ENCODE results near the gene SPOP. TPM values are rescaled to one million over a fixed set of nuclear protein-coding genes. Genes with fewer than 3 reads are reported as not detected.
"Not testable (repeated sequence)": the region's sequence is repeated elsewhere in the genome, so short reads cannot be mapped to it uniquely, and the experiment has no call there.

SPOP gene
- total and polyA plus RNA-seq, 3 experiments from 2014 or later: 74.8 to 101 (median 75.1) TPM

DNA sequence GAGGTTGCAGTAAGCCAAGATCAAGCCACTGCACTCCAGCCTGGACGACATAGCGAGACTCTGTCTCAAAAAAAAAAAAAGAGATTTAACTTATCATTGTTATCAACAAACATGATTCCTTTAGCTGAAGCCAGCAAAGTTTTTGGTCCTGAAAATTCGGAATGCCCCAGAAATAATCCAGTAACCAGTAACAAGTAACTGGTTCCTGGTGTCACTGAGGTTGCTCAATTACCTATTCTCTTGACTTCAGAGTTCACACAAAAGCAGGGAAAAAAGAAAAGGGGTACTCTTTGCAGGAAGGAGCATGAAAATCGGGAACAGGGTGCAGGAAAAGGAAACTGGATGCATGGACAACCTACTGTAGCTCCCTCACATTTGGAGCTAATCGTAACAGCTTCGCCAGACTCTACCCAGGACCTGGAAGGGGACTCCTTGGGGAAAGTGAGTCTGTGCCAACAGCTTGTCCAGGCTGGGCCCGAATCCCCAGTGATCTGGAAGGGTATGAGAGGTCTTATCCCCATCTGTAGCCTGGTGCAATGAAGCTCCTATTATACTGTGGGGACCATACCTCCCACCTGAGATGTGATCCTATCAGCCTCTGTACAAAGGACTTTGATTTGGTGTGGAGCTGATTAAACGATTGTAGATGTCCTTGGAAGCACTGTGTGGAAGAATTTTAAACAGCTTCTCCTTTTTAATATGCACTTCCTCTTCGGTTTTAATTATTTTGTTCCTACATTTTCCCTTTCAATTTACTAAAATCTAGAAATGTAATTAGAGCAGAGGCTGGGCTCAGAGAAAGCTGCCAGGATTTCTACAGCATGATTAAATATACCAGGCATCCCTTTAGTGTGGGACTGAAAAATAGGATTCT, 3.4 kb upstream of the SPOP start:
- POLR2A ChIA-PET: interaction anchor here (0.7 kb wide), 1 partner anchor 11 kb away, joined by 5 read pairs; no protein-coding TSS in a partner anchor
- Mint-ChIP-seq H3K4me1 (peaks cover 18 to 20% (median 19%) of the 10 kb centered on the region in 3 donors), H3K9me3 (peaks cover 0 to 5% (median 2%) of the 10 kb centered on the region in 5 donors), H3K36me3 (peaks cover 0 to 9% (median 0%) of the 10 kb centered on the region in 3 donors), H3K27me3 (peaks cover 0 to 10% of the 10 kb centered on the region in 2 donors), H3K4me3 (no peak overlapping the region), H3K27ac (no peak overlapping the region)
- Histone ChIP-seq H3K27ac (ENCODE audit: low read depth, low read length) (no peak overlapping the region), H3K36me3 (ENCODE audit: insufficient read depth, low read length) (no peaks in the 10 kb centered on the region), H3K4me1 (ENCODE audit: insufficient read depth, low read length) (peaks cover 13% of the 10 kb centered on the region), H3K4me3 (ENCODE audit: low read length) (no peak overlapping the region), H3K9me3 (ENCODE audit: low read length) (no peaks in the 10 kb centered on the region), H3K27me3 (ENCODE audit: insufficient read depth, low read length, poor library complexity, severe bottlenecking) (no peaks in the 10 kb centered on the region)
- DNase-seq: no peak
- CTCF ChIA-PET: interaction anchor here (1.5 to 2.1 kb wide), 4 partner anchors 9 to 125 kb away, joined by 3 to 11 read pairs (median 4); no protein-coding TSS in a partner anchor

DNA sequence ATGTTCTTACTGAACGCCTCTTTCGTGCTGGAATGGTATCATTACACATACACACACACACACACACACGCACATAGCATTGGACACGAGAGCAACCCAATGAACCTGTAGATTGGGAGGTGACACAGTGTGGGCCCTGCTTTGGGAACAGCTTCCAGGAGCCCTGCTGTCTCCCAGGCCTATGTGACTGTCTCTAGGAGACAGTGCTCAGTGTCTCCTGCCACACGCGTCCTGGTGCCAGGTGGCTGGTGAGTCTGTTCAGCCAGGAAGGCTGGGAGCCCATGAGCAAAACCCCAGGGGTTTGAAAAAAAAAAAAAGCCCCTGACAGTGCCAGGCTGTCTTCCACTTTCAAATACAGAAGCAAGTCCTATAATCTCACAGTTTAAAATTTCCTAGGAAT, 2.4 kb upstream of the SPOP start:
- no peak overlapping the region for H3K4me3 ChIP-seq (ENCODE audit: low read length)
- POLR2A ChIA-PET: interaction anchor here (1.0 kb wide), 1 partner anchor 16 kb away, joined by 4 read pairs; no protein-coding TSS in a partner anchor
- H3K27me3 Mint-ChIP-seq: peaks cover 0 to 10% of the 10 kb centered on the region in 2 donors

DNA sequence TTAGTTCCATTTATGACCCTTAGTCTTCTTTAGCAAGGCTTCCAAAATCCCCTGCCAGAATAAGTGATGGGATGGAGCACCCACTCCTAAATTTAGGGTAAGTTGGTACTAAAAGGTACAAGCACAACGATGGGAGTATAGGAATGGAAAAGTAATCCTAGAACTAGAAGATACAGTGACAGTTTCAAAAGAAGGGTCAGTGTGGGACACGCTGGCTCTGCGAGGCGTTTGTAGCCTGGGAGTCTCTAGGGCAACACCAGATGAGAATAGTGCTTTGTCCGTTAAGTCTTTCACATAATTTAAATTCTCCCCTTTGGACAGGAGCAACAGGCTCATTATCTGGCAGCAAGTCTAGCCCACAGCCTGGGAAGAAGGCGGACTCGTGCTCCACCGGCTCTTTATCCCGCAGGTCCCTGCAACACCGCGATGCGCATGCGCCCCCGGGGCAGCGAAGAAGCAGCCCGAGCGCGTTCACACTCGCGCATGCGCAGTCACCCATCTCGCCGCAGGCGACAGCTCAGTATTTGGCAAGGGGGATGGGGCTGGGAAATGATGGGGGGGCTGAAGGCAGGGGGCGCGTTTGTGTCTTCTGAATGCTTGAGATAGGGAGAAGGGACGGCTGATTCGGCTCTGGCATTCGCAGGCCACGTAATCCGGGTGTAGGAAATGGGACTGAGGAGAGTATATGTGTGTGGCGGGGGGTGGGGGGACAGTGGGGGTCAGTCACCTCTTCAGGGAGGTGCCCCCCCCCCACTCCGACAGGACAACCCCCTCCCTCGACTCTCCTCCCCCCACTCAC, 564 bp downstream of the SPOP start:
- peak overlapping the region; percentile 90 to 99 (median 98) for H3K27ac Mint-ChIP-seq
- Histone ChIP-seq H3K27me3 (ENCODE audit: insufficient read depth, low read length, poor library complexity, severe bottlenecking) (no peaks in the 10 kb centered on the region), H3K36me3 (ENCODE audit: insufficient read depth, low read length) (no peaks in the 10 kb centered on the region), H3K4me3 (ENCODE audit: low read length) (peak overlapping the region; percentile 87), H3K27ac (ENCODE audit: low read depth, low read length) (peak overlapping the region; percentile 96), H3K9me3 (ENCODE audit: low read length) (no peaks in the 10 kb centered on the region), H3K4me1 (ENCODE audit: insufficient read depth, low read length) (peaks cover 42% of the 10 kb centered on the region)
- ChIA-PET POLR2A (interaction anchor here (0.6 to 1.3 kb wide), 12 partner anchors 10 to 826 kb away, joined by 3 to 8 read pairs (median 4); partner anchors contain the start of genes FAM117A and SLC35B1), CTCF (interaction anchor here (0.6 to 2.0 kb wide), 5 partner anchors 19 to 268 kb away, joined by 3 to 7 read pairs (median 4); partner anchors contain the start of gene SLC35B1)
- H3K4me3 Mint-ChIP-seq: peak overlapping the region; percentile 90 to 98 (median 92)
- peaks cover 0 to 5% (median 2%) of the 10 kb centered on the region in 5 donors for H3K9me3 Mint-ChIP-seq
- DNase-seq: peak; percentile 93 to 99 (median 96)
- peaks cover 0 to 10% of the 10 kb centered on the region in 2 donors for H3K27me3 Mint-ChIP-seq
- peaks cover 47 to 56% (median 56%) of the 10 kb centered on the region in 3 donors for H3K4me1 Mint-ChIP-seq
- H3K36me3 Mint-ChIP-seq: peaks cover 0 to 34% (median 3%) of the 10 kb centered on the region in 3 donors

More for the DNA sequence above, 2.4 kb upstream of the SPOP start:
- no peak for DNase-seq
- CTCF ChIA-PET: interaction anchor here (0.7 to 2.1 kb wide), 3 partner anchors 10 to 109 kb away, joined by 3 to 10 read pairs (median 4); no protein-coding TSS in a partner anchor
- H3K27ac Mint-ChIP-seq: peak overlapping the region in 1 of 8 donors; percentile 26
- Histone ChIP-seq H3K27ac (ENCODE audit: low read depth, low read length) (no peak overlapping the region), H3K27me3 (ENCODE audit: insufficient read depth, low read length, poor library complexity, severe bottlenecking) (no peaks in the 10 kb centered on the region), H3K36me3 (ENCODE audit: insufficient read depth, low read length) (no peaks in the 10 kb centered on the region), H3K9me3 (ENCODE audit: low read length) (no peaks in the 10 kb centered on the region), H3K4me1 (ENCODE audit: insufficient read depth, low read length) (peaks cover 23% of the 10 kb centered on the region)
- H3K4me3 Mint-ChIP-seq: no peak overlapping the region
- H3K4me1 Mint-ChIP-seq: peaks cover 28 to 30% (median 29%) of the 10 kb centered on the region in 3 donors
- H3K9me3 Mint-ChIP-seq: peaks cover 0 to 5% (median 2%) of the 10 kb centered on the region in 5 donors
- peaks cover 0 to 13% (median 0%) of the 10 kb centered on the region in 3 donors for H3K36me3 Mint-ChIP-seq

DNA sequence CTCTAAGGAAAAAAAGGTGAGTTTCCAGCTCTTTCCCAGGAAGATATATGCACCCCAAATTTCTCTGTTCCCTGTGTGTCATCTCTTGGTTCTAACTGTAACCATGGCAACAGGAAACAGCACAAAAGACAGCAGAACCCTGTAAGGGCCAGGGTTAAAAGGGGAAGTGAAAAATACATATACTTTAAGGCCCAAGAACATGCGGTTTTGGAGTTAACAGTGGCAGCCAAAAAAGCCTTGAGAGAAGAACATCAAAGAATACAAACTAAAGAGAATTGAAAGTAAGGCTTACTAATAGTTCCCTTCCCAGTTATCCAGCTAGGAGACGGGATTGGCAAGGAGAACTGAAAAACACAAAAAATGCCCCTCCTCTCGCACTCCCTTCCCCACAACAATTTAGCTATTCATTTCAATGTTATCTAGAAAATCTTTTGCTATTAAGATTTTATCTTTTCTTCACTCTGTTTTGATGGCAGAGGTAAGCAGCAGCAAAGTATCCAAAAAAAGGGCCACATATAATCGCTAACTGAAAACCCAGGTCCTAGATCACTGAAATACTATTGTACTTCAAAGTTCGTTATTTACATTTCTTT, 1.5 kb downstream of the SPOP start:
- Histone ChIP-seq H3K9me3 (ENCODE audit: low read length) (no peaks in the 10 kb centered on the region), H3K27ac (ENCODE audit: low read depth, low read length) (peak overlapping the region; percentile 96), H3K36me3 (ENCODE audit: insufficient read depth, low read length) (no peaks in the 10 kb centered on the region), H3K27me3 (ENCODE audit: insufficient read depth, low read length, poor library complexity, severe bottlenecking) (no peaks in the 10 kb centered on the region), H3K4me1 (ENCODE audit: insufficient read depth, low read length) (peaks cover 47% of the 10 kb centered on the region), H3K4me3 (ENCODE audit: low read length) (peak overlapping the region; percentile 87)
- peak in 3 of 5 donors; percentile 61 to 81 (median 73) for DNase-seq
- Mint-ChIP-seq H3K27ac (peak overlapping the region; percentile 90 to 99 (median 98)), H3K9me3 (peaks cover 0 to 5% (median 2%) of the 10 kb centered on the region in 5 donors), H3K4me1 (peaks cover 51 to 62% (median 62%) of the 10 kb centered on the region in 3 donors), H3K27me3 (peaks cover 0 to 10% of the 10 kb centered on the region in 2 donors), H3K36me3 (peaks cover 0 to 38% (median 5%) of the 10 kb centered on the region in 3 donors), H3K4me3 (peak overlapping the region; percentile 90 to 98 (median 92))
- POLR2A ChIA-PET: no interaction called here
- CTCF ChIA-PET: interaction anchor here (1.3 to 1.5 kb wide), 3 partner anchors 27 to 106 kb away, joined by 3 to 7 read pairs (median 5); no protein-coding TSS in a partner anchor

DNA sequence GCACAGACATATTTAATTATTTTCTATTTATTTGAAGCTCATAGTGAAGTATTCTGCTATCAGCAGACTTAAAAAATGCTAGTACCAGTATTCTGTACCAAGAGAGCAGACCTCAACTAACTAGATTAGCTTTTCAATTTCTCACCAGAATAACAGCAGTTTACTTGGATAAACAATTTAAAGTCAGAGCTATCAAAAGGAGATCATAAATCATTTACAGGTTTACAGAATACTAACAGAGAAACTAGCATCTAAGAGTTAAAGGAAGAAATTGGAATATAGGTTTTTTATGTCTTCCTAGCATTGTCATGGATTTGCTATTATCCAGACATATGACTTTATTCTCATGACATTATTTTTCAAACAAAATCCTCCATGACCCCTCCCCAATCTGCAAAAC, 3.4 kb downstream of the SPOP start:
- Histone ChIP-seq H3K9me3 (ENCODE audit: low read length) (no peaks in the 10 kb centered on the region), H3K27me3 (ENCODE audit: insufficient read depth, low read length, poor library complexity, severe bottlenecking) (no peaks in the 10 kb centered on the region), H3K4me1 (ENCODE audit: insufficient read depth, low read length) (peaks cover 52% of the 10 kb centered on the region), H3K4me3 (ENCODE audit: low read length) (no peak overlapping the region), H3K27ac (ENCODE audit: low read depth, low read length) (no peak overlapping the region), H3K36me3 (ENCODE audit: insufficient read depth, low read length) (no peaks in the 10 kb centered on the region)
- DNase-seq: no peak
- peak overlapping the region in 7 of 8 donors; percentile 78 to 99 (median 98) for H3K27ac Mint-ChIP-seq
- ChIA-PET POLR2A (no interaction called here), CTCF (interaction anchor here (0.7 kb wide), 1 partner anchor 27 kb away, joined by 3 read pairs; no protein-coding TSS in a partner anchor)
- H3K36me3 Mint-ChIP-seq: peaks cover 0 to 51% (median 5%) of the 10 kb centered on the region in 3 donors
- H3K27me3 Mint-ChIP-seq: peaks cover 0 to 10% of the 10 kb centered on the region in 2 donors
- peaks cover 0 to 5% (median 2%) of the 10 kb centered on the region in 5 donors for H3K9me3 Mint-ChIP-seq
- peaks cover 64 to 80% (median 76%) of the 10 kb centered on the region in 3 donors for H3K4me1 Mint-ChIP-seq
- peak overlapping the region in 3 of 7 donors; percentile 10 to 92 (median 47) for H3K4me3 Mint-ChIP-seq

DNA sequence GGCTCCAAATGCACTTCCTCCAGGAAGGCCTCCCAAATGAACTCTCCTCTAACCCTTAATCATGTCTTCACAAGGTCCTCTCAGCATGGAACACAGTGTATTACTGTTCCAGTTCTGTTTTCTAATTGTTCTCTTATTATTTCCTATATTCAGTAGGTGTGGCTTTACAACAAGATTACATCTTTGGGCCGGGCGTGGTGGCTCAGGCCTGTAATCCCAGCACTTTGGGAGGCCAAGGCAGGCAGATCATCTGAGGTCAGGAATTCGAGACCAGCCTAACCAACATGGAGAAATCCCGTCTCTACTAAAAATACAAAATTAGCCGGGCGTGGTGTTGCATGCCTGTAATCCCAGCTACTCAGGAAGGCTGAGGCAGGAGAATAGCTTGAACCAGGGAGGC, 4.2 kb downstream of the SPOP start:
- Mint-ChIP-seq H3K4me1 (peaks cover 64 to 80% (median 76%) of the 10 kb centered on the region in 3 donors), H3K36me3 (peaks cover 0 to 51% (median 5%) of the 10 kb centered on the region in 3 donors), H3K27me3 (peaks cover 0 to 10% of the 10 kb centered on the region in 2 donors), H3K4me3 (peak overlapping the region in 1 of 7 donors; percentile 48), H3K27ac (peak overlapping the region in 7 of 8 donors; percentile 28 to 98 (median 76))
- DNase-seq; POLR2A ChIA-PET; H3K9me3 ChIP-seq (ENCODE audit: low read length); H3K9me3 Mint-ChIP-seq; H3K36me3 ChIP-seq (ENCODE audit: insufficient read depth, low read length); H3K27me3 ChIP-seq (ENCODE audit: insufficient read depth, low read length, poor library complexity, severe bottlenecking); H3K4me3 ChIP-seq (ENCODE audit: low read length); H3K27ac ChIP-seq (ENCODE audit: low read depth, low read length): not testable (repeated sequence)
- CTCF ChIA-PET: interaction anchor here (0.7 kb wide), 1 partner anchor 26 kb away, joined by 3 read pairs; no protein-coding TSS in a partner anchor
- H3K4me1 ChIP-seq (ENCODE audit: insufficient read depth, low read length): peaks cover 52% of the 10 kb centered on the region

DNA sequence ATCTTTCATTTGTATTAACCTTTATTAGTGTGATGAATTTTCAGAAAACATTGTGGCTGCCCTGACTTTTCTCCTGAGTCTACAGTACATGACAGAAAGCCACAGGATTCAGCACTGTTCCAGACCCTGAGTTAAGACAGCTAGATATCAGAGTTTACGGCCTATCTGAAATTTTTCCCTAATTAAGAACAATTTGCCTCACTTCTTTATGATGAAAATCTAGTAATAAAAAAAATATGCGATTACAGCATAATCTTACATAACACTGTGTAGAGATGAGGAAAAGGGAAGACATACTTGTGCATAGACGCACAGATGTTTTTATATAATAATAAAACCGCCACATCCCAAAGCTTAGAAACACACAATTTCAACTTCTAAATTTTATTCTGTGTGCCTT, 7.3 kb downstream of the SPOP start:
- Mint-ChIP-seq H3K9me3 (no peaks in the 10 kb centered on the region), H3K27ac (peak overlapping the region in 4 of 8 donors; percentile 11 to 66 (median 46)), H3K27me3 (no peaks in the 10 kb centered on the region), H3K36me3 (peaks cover 0 to 57% (median 6%) of the 10 kb centered on the region in 3 donors), H3K4me3 (no peak overlapping the region), H3K4me1 (peaks cover 53 to 75% (median 72%) of the 10 kb centered on the region in 3 donors)
- Histone ChIP-seq H3K36me3 (ENCODE audit: insufficient read depth, low read length) (no peaks in the 10 kb centered on the region), H3K9me3 (ENCODE audit: low read length) (no peaks in the 10 kb centered on the region), H3K4me3 (ENCODE audit: low read length) (no peak overlapping the region), H3K27ac (ENCODE audit: low read depth, low read length) (no peak overlapping the region), H3K27me3 (ENCODE audit: insufficient read depth, low read length, poor library complexity, severe bottlenecking) (no peaks in the 10 kb centered on the region), H3K4me1 (ENCODE audit: insufficient read depth, low read length) (peaks cover 32% of the 10 kb centered on the region)
- CTCF ChIA-PET: interaction anchor here (0.6 to 2.1 kb wide), 2 partner anchors 9 to 101 kb away, joined by 3 to 6 read pairs; no protein-coding TSS in a partner anchor
- no peak for DNase-seq
- POLR2A ChIA-PET: no interaction called here
